B cell (primary cell): Measurements from ENCODE around the gene NUP210L. TPM values are rescaled to one million over a fixed set of nuclear protein-coding genes. Genes with fewer than 3 reads are reported as not detected.
A peak's percentile ranks its signal among the peaks of the same experiment; 100 is the strongest.

Experiments
- ATAC-seq: fragments of 200-7000 bp; cut with Tn5 transposase; one replicate; pipeline ENCODE4 v1.10.0; 2021; ENCODE audit warnings: low read depth, mild to moderate bottlenecking, moderate number of reproducible peaks, moderate library complexity
- CTCF ChIA-PET: fragments of 350-600 bp; sonication (Branson Sonifier 250); formaldehyde crosslinking; loops from one replicate; lab custom pipeline; 2021; ENCODE audit warnings: antibody characterized with exemption, inconsistent platforms; lab: Charles Lee
- POLR2A ChIA-PET: fragments of 350-600 bp; sonication (Branson Sonifier 250); formaldehyde crosslinking; loops from one replicate; lab custom pipeline; 2021; ENCODE audit warnings: antibody characterized with exemption; lab: Charles Lee
- DNase-seq: peaks from one replicate; pipeline ENCODE4 v3.0.0; 2013
- H2AFZ ChIP-seq: 2 replicates; pipeline ENCODE4 v1.6.1; 2012; ENCODE audit warnings: mild to moderate bottlenecking, low read depth, low read length; ENCODE audit not compliant: insufficient read depth, poor library complexity, severe bottlenecking
- H3K27ac ChIP-seq, 2 donors: 1 replicate in 1 of 2; 2 replicates in 1 of 2; pipeline ENCODE4 v1.5.1; 2012 to 2013; ENCODE audit warnings: low read length in 2 of 2, mild to moderate bottlenecking in 2 of 2, moderate library complexity in 1 of 2
- H3K27me3 ChIP-seq, 4 experiments: fragments of 200-600 bp in 1 of 4; sonication (generic) in 1 of 4; replicated peaks in 1 of 4; 1 replicate in 2 of 4; 2 replicates in 2 of 4; pipeline versions ENCODE4 v1.6.1 to v1.7.0; 2013 to 2016; ENCODE audit warnings: low read length in 3 of 4, mild to moderate bottlenecking in 2 of 4, mixed read lengths in 1 of 4, moderate library complexity in 1 of 4; ENCODE audit not compliant: insufficient read depth in 4 of 4, control insufficient read depth in 3 of 4; ENCODE audit errors: control extremely low read depth in 1 of 4
- H3K36me3 ChIP-seq, 2 experiments: replicated peaks in 1 of 2; 1 replicate in 1 of 2; 2 replicates in 1 of 2; pipeline versions ENCODE4 v1.6.1 to v1.7.1; 2013; ENCODE audit warnings: low read length in 1 of 2; ENCODE audit not compliant: insufficient read depth in 2 of 2, control insufficient read depth in 1 of 2; ENCODE audit errors: control extremely low read depth in 1 of 2, extremely low read depth in 1 of 2
- H3K4me1 ChIP-seq, 2 donors: fragments of 200-600 bp in 1 of 2; sonication (generic) in 1 of 2; 1 replicate in 1 of 2; 2 replicates in 1 of 2; pipeline versions ENCODE4 v1.5.1 to v1.6.1; 2013 to 2017; ENCODE audit warnings: low read length in 2 of 2; ENCODE audit not compliant: control insufficient read depth in 2 of 2, insufficient read depth in 2 of 2
- H3K4me2 ChIP-seq: replicated peaks from 2 replicates; pipeline ENCODE3; 2012; ENCODE audit warnings: mild to moderate bottlenecking, low read depth, low read length; ENCODE audit not compliant: poor library complexity, severe bottlenecking
- H3K4me3 ChIP-seq, 5 experiments: fragments of 200-600 bp in 1 of 5; sonication (generic) in 1 of 5; 1 replicate in 3 of 5; 2 replicates in 2 of 5; pipeline versions ENCODE4 v1.5.1 to v1.7.0; 2011 to 2016; ENCODE audit warnings: low read length in 4 of 5, mild to moderate bottlenecking in 4 of 5, low read depth in 2 of 5, control low read depth in 1 of 5, moderate library complexity in 1 of 5; ENCODE audit not compliant: insufficient read depth in 1 of 5; ENCODE audit errors: control extremely low read depth in 1 of 5, extremely low read depth in 1 of 5
- H3K79me2 ChIP-seq: fragments of 200-600 bp; sonication (generic); one replicate; pipeline ENCODE4 v1.6.0; 2016; ENCODE audit warnings: low read length; ENCODE audit not compliant: control insufficient read depth, insufficient read depth
- H3K9ac ChIP-seq: fragments of 200-600 bp; sonication (generic); 2 replicates; pipeline ENCODE4 v1.6.1; 2017; ENCODE audit warnings: mild to moderate bottlenecking, low read length, moderate library complexity
- H3K9me3 ChIP-seq, 3 donors: one replicate each; pipeline versions ENCODE4 v1.6.1 to v1.7.1; 2013; ENCODE audit warnings: low read length in 2 of 3; ENCODE audit not compliant: control insufficient read depth in 2 of 3, insufficient read depth in 1 of 3; ENCODE audit errors: control extremely low read depth in 1 of 3
- H4K20me1 ChIP-seq: 2 replicates; pipeline ENCODE4 v1.6.0; 2012; ENCODE audit warnings: mild to moderate bottlenecking, low read length; ENCODE audit not compliant: insufficient read depth, control insufficient read depth, poor library complexity, severe bottlenecking
- H3K27ac Mint-ChIP-seq: one replicate; pipeline ENCODE4 v1.8.0; 2021; ENCODE audit warnings: mixed read lengths
- H3K27me3 Mint-ChIP-seq: one replicate; pipeline ENCODE4 v1.8.0; 2021; ENCODE audit warnings: mixed read lengths
- H3K4me1 Mint-ChIP-seq: one replicate; pipeline ENCODE4 v1.8.0; 2021; ENCODE audit warnings: mixed read lengths
- H3K4me3 Mint-ChIP-seq: one replicate; pipeline ENCODE4 v1.8.0; 2021; ENCODE audit warnings: mixed read lengths
- H3K9me3 Mint-ChIP-seq: one replicate; pipeline ENCODE4 v1.8.0; 2022; ENCODE audit warnings: mixed read lengths; ENCODE audit not compliant: insufficient read depth
- CTCF ChIP-seq: fragments of 200-600 bp; IDR thresholded peaks from one replicate; pipeline ENCODE4 v1.8.0; 2022; ENCODE audit warnings: antibody characterized with exemption, mild to moderate bottlenecking
- EZH2 ChIP-seq: IDR thresholded peaks from 2 replicates; pipeline ENCODE4 v1.6.1; 2012; ENCODE audit warnings: borderline replicate concordance, low read depth, mild to moderate bottlenecking, moderate library complexity, low read length; ENCODE audit not compliant: insufficient read depth, poor library complexity, severe bottlenecking
- WGBS: methylation state at CpG from one replicate; pipeline ENCODE4 v1.1.5; 2013; ENCODE audit warnings: missing lambda C conversion rate; ENCODE audit not compliant: insufficient coverage; 5-methylcytosine and 5-hydroxymethylcytosine counted together
- intact Hi-C: fragments of 100-400 bp; cut with micrococcal nuclease; formaldehyde crosslinking; loops from one replicate; pipeline ENCODE4 v1.10.0; 2022
- polyA plus RNA-seq: library from polyadenylated mRNA; depleted of rRNA; stranded (reverse); fragments of >200 nt; gene quantifications from 2 replicates; pipeline ENCODE4 v1.2.3, GENCODE V29; 2012
- total RNA-seq, 2 donors: library from RNA; stranded (reverse); fragments of 120-200 nt in 1 of 2; gene quantifications; 1 replicate in 1 of 2; 2 replicates in 1 of 2; pipeline versions ENCODE4 v1.2.3 to v1.2.4, GENCODE V29; 2013 to 2022

NUP210L gene
- total and polyA plus RNA-seq, 2 donors (not counting 1 experiment from before 2014, with no cell fraction given) = 0.04 to 0.20 TPM

GRCh38 chr1:154182344-154183045, 27.6 kb upstream of the NUP210L start:
- Histone ChIP-seq H3K4me3 (peak overlapping the region; percentile 54 to 99 (median 98)), H3K36me3 (peaks cover 5 to 20% of the 10 kb centered on the region in 2 experiments), H3K4me1 (peaks cover 47 to 54% of the 10 kb centered on the region in 2 donors), H3K79me2 (peaks cover 68% of the 10 kb centered on the region), H2AFZ (peak overlapping the region; percentile 85), H3K9ac (peak overlapping the region; percentile 83), H3K27ac (peak overlapping the region; percentile 91 to 96), H3K27me3 (no peaks in the 10 kb centered on the region), H3K4me2 (peak overlapping the region; percentile 96), H4K20me1 (peaks cover 38% of the 10 kb centered on the region), H3K9me3 (no peaks in the 10 kb centered on the region)
- Mint-ChIP-seq H3K27me3 (peaks cover under 1% of the 10 kb centered on the region), H3K4me3 (peak overlapping the region; percentile 91), H3K27ac (peak overlapping the region; percentile 98), H3K9me3 (no peaks in the 10 kb centered on the region), H3K4me1 (peaks cover 56% of the 10 kb centered on the region)
- ChIA-PET POLR2A (interaction anchor here (0.6 to 1.8 kb wide), 5 partner anchors 14 to 192 kb away, joined by 3 to 8 read pairs (median 4); partner anchors contain the start of genes HAX1 and RPS27), CTCF (interaction anchor here (0.6 to 2.7 kb wide), 3 partner anchors 14 to 90 kb away, joined by 3 to 12 read pairs (median 4); no protein-coding TSS in a partner anchor)
- intact Hi-C loops = loop anchor here (1.0 to 5.0 kb wide), 6 partner anchors 17 to 1675 kb away; partner anchors contain the start of genes ATP8B2, GON4L, RAB13 and SYT11
- under 1% methylated on average over 28 of the region's 35 CpGs for WGBS
- DNase-seq (peak; percentile 72), ATAC-seq (peak; percentile 45)
- TF ChIP-seq EZH2 (no peak), CTCF (no peak)

DNA sequence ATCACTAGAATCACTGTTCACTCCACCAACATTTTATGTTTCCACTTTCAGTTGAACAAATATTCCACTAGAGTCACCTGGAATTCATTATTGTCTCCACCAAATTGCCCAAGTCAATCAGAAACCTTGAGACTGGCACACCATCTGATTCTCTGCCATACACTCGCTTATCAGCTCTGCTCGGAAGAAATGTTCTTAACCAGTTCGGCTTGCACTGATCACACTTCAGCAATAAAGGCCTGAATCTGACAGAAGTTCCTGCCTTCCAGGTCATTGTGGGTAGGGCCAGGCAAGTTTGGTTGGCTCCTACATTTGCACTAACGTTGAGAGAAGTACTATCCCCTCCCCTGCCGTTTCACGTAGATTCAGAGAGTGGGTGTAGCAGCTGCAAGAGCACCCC, 27.1 kb upstream of the NUP210L start:
- Mint-ChIP-seq H3K27ac (peak overlapping the region; percentile 98), H3K27me3 (no peaks in the 10 kb centered on the region), H3K9me3 (no peaks in the 10 kb centered on the region), H3K4me1 (peaks cover 61% of the 10 kb centered on the region), H3K4me3 (peak overlapping the region; percentile 91)
- H3K36me3 ChIP-seq = peaks cover 6 to 25% of the 10 kb centered on the region in 2 experiments
- no peak for ATAC-seq
- H3K27ac ChIP-seq = peak overlapping the region; percentile 91 to 96
- peak overlapping the region; percentile 54 to 99 (median 98) for H3K4me3 ChIP-seq
- peaks cover 44% of the 10 kb centered on the region for H4K20me1 ChIP-seq
- no peaks in the 10 kb centered on the region for H3K9me3 ChIP-seq
- intact Hi-C loops = loop anchor here (5.0 kb wide), 4 partner anchors 145 to 1675 kb away; partner anchors contain the start of genes ATP8B2, GON4L, RAB13 and SYT11
- H2AFZ ChIP-seq = peak overlapping the region; percentile 85
- POLR2A ChIA-PET = interaction anchor here (0.6 to 1.8 kb wide), 3 partner anchors 14 to 192 kb away, joined by 4 to 8 read pairs (median 4); partner anchors contain the start of genes HAX1 and RPS27
- no peaks in the 10 kb centered on the region for H3K27me3 ChIP-seq
- peak overlapping the region; percentile 96 for H3K4me2 ChIP-seq
- 0% methylated on average over 3 of the region's 6 CpGs for WGBS
- CTCF ChIA-PET = interaction anchor here (0.6 to 2.7 kb wide), 3 partner anchors 14 to 90 kb away, joined by 3 to 12 read pairs (median 4); no protein-coding TSS in a partner anchor
- no peak for DNase-seq
- peaks cover 73% of the 10 kb centered on the region for H3K79me2 ChIP-seq
- H3K4me1 ChIP-seq = peaks cover 52 to 59% of the 10 kb centered on the region in 2 donors
- TF ChIP-seq CTCF (no peak), EZH2 (no peak)
- H3K9ac ChIP-seq = peak overlapping the region; percentile 83
